Activated B cell treated with CpG ODN at 0.5 μM for 24 hours (primary cell): ENCODE measurements around the gene RTCA. TPM values are rescaled to one million over a fixed set of nuclear protein-coding genes. Genes with fewer than 3 reads are reported as not detected.

Experiments used
- ATAC-seq: fragments of 200-7000 bp; cut with Tn5 transposase; one replicate; pipeline ENCODE4 v1.10.0; 2021; ENCODE audit warnings: low read depth, mild to moderate bottlenecking, moderate library complexity
- CTCF ChIA-PET: fragments of 350-600 bp; sonication (Branson Sonifier 250); formaldehyde crosslinking; loops from one replicate; lab custom pipeline; 2021; ENCODE audit warnings: antibody characterized with exemption; lab: Charles Lee
- POLR2A ChIA-PET: fragments of 350-600 bp; sonication (Branson Sonifier 250); formaldehyde crosslinking; loops from one replicate; lab custom pipeline; 2021; ENCODE audit warnings: antibody characterized with exemption; lab: Charles Lee
- DNase-seq: peaks from one replicate; pipeline ENCODE4 v3.0.0; 2022
- H3K27ac Mint-ChIP-seq: one replicate; pipeline ENCODE4 v1.8.0; 2020; ENCODE audit warnings: mixed read lengths
- H3K27me3 Mint-ChIP-seq: one replicate; pipeline ENCODE4 v1.8.0; 2021; ENCODE audit warnings: mixed read lengths
- H3K36me3 Mint-ChIP-seq: one replicate; pipeline ENCODE4 v1.8.0; 2021; ENCODE audit warnings: low read depth, mixed read lengths
- H3K4me1 Mint-ChIP-seq: one replicate; pipeline ENCODE4 v1.8.0; 2021; ENCODE audit warnings: mixed read lengths
- H3K4me3 Mint-ChIP-seq: one replicate; pipeline ENCODE4 v1.8.0; 2020; ENCODE audit warnings: mild to moderate bottlenecking, mixed read lengths
- H3K9me3 Mint-ChIP-seq: one replicate; pipeline ENCODE4 v1.8.0; 2020; ENCODE audit warnings: mixed read lengths
- CTCF ChIP-seq: fragments of 200-600 bp; IDR thresholded peaks from one replicate; pipeline ENCODE4 v1.8.0; 2022; ENCODE audit warnings: antibody characterized with exemption, mild to moderate bottlenecking
- intact Hi-C: fragments of 100-400 bp; cut with micrococcal nuclease; formaldehyde crosslinking; loops from one replicate; pipeline ENCODE4 v1.15.1; 2024
- total RNA-seq: library from RNA; stranded (reverse); gene quantifications from 2 replicates; pipeline ENCODE4 v1.2.3, GENCODE V29; 2022

The RTCA gene
- total RNA-seq, 1 donor from 2014 or later, result 34.5 TPM

GRCh38 chr1:100320311-100321099, 54.5 kb downstream of the RTCA start:
- Mint-ChIP-seq H3K27ac (no peak overlapping the region), H3K4me1 (no peaks in the 10 kb centered on the region), H3K36me3 (peaks cover 5% of the 10 kb centered on the region), H3K9me3 (peaks cover 24% of the 10 kb centered on the region), H3K27me3 (peaks cover 2% of the 10 kb centered on the region), H3K4me3 (no peak overlapping the region)
- POLR2A ChIA-PET, result no interaction called here
- no peak for ATAC-seq
- no peak for TF ChIP-seq CTCF
- CTCF ChIA-PET, result no interaction called here
- DNase-seq, result no peak
- intact Hi-C loops, result no loop called here

- ATAC-seq (no peak), DNase-seq (no peak)
- no peak for TF ChIP-seq CTCF
- intact Hi-C loops, result no loop called here
- CTCF ChIA-PET, result no interaction called here
- Mint-ChIP-seq H3K36me3 (peaks cover 5% of the 10 kb centered on the region), H3K27me3 (peaks cover 2% of the 10 kb centered on the region), H3K9me3 (peaks cover 20% of the 10 kb centered on the region), H3K4me1 (no peaks in the 10 kb centered on the region), H3K27ac (no peak overlapping the region), H3K4me3 (no peak overlapping the region)
- POLR2A ChIA-PET, result no interaction called here
Measured at GRCh38 chr1:100321100-100321493, 55.1 kb downstream of the RTCA start.

- Mint-ChIP-seq H3K4me3 (no peak overlapping the region), H3K27ac (no peak overlapping the region), H3K27me3 (peaks cover 2% of the 10 kb centered on the region), H3K36me3 (peaks cover 5% of the 10 kb centered on the region), H3K4me1 (no peaks in the 10 kb centered on the region), H3K9me3 (peaks cover 18% of the 10 kb centered on the region)
- ChIA-PET POLR2A (no interaction called here), CTCF (no interaction called here)
- no peak for DNase-seq
- intact Hi-C loops, result no loop called here
- no peak for TF ChIP-seq CTCF
- ATAC-seq, result no peak
Measured at GRCh38 chr1:100321506-100321905, 55.5 kb downstream of the RTCA start.

GRCh38 chr1:100322436-100323211, 56.6 kb downstream of the RTCA start:
- intact Hi-C loops, result no loop called here
- no peak for ATAC-seq
- peaks cover 5% of the 10 kb centered on the region for H3K36me3 Mint-ChIP-seq
- H3K4me3 Mint-ChIP-seq, result no peak overlapping the region
- H3K27me3 Mint-ChIP-seq, result no peaks in the 10 kb centered on the region
- peaks cover 14% of the 10 kb centered on the region for H3K9me3 Mint-ChIP-seq
- ChIA-PET CTCF (no interaction called here), POLR2A (no interaction called here)
- no peak for DNase-seq
- TF ChIP-seq CTCF, result no peak
- H3K27ac Mint-ChIP-seq, result no peak overlapping the region
- H3K4me1 Mint-ChIP-seq, result no peaks in the 10 kb centered on the region

- peaks cover 5% of the 10 kb centered on the region for H3K36me3 Mint-ChIP-seq
- no peaks in the 10 kb centered on the region for H3K27me3 Mint-ChIP-seq
- peaks cover 14% of the 10 kb centered on the region for H3K9me3 Mint-ChIP-seq
- POLR2A ChIA-PET, result no interaction called here
- no peak overlapping the region for H3K4me3 Mint-ChIP-seq
- DNase-seq (no peak), ATAC-seq (no peak)
- no peaks in the 10 kb centered on the region for H3K4me1 Mint-ChIP-seq
- CTCF ChIA-PET, result no interaction called here
- intact Hi-C loops, result no loop called here
- no peak overlapping the region for H3K27ac Mint-ChIP-seq
- no peak for TF ChIP-seq CTCF
Measured at GRCh38 chr1:100323419-100324106, 57.5 kb downstream of the RTCA start.
